NCI-H2029 (cell line): ENCODE measurements around the gene ZNF672.
"Not testable (repeated sequence)": the region's sequence is repeated elsewhere in the genome, so short reads cannot be mapped to it uniquely, and the experiment has no call there.

Experiments used
- DNase-seq: peaks from one replicate; lab custom pipeline; 2025; lab: John Stamatoyannopoulos, UW

Gene ZNF672

DNA sequence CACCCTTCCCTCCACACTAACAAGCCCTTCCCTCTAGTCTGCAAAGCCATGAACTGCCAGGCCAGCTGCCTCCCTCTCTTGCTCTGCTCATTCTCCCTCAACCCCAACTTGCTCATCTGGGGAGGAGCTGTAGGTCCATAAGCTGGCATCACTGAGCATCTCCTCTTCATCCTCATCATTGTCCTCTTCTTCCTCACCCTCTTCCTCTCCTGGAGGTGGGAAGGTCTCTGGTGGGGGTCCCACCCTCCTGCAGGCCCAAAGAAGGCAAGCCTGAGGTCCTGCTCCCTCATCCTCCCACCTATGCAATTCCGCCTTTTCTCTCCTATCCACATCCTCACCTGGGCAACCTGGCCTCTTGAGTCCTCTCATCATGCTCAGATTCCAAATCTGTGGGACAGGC is 18.2 kb downstream of the ZNF672 start:
- DNase-seq: no peak

- no peak for DNase-seq
These were observed 19.2 kb downstream of the ZNF672 start for GRCh38 chr1:248857201-248857600.

DNA sequence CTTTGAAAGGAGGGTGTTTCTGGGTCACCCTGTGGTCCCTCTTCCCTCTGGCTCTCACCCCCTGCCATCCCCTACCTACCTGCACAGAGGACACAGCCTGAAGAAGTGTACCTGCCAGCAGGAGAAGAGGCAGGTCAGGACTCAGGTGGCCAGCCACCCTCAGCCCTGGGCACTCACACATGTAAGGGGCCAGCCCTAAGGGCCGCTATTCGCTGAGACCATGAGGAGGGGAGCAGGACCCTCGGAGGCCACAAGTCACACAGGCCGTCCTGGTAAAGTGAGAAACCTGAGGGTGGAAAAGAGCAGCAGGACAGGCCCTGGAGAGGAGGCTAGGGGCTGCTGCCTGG is 19.7 kb downstream of the ZNF672 start:
- no peak for DNase-seq

DNA sequence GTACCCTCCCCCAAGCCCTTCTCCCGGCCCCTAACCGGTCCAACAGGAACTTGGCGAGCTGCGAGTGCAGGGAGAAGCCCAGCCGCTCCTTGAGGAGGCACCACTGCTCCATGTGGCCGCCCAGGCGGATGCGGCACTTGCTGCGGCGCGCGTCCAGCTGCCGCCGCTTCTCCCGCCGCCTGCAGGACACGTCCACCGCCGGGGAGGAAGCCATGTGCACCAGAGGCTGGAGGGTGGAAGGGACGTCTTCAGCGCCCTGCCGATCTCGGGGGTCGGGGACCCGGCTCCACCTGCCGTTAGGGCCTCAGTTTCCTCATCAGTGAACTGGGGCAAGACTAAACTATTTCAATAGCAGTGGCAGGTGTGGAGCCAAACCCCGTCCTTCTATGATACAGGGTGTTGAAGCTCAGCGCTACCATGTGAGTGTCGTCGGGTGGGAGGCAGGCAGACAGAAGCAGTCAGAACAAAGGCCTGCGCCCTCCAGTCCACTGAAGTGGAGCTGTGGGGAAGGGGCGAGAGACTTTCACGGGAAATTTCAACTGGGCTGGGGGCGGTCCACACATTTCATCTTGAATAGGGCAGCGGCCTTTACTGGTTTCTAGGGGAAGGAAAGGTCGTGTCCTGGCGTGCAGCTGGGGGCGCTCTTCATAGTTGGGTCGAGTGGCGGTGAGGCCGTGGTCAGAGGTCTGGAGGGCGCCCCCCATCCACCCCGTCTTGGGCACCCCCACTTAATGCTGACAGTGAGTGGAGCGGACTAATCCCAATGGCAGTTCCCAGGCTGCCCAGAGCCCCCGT is 20.3 kb downstream of the ZNF672 start:
- peak; percentile 69 for DNase-seq

- peak; percentile 91 for DNase-seq
These were observed 21.2 kb downstream of the ZNF672 start, which contains the start of gene ZNF692 for GRCh38 chr1:248858891-248859889. Gene ZNF692, minus strand, starts transcription at chr1:248859085. Its CDS starts 776 bp downstream, at chr1:248858309.

GRCh38 chr1:248860007-248860406 is 22.0 kb downstream of the ZNF672 start:
- DNase-seq: no peak

DNA sequence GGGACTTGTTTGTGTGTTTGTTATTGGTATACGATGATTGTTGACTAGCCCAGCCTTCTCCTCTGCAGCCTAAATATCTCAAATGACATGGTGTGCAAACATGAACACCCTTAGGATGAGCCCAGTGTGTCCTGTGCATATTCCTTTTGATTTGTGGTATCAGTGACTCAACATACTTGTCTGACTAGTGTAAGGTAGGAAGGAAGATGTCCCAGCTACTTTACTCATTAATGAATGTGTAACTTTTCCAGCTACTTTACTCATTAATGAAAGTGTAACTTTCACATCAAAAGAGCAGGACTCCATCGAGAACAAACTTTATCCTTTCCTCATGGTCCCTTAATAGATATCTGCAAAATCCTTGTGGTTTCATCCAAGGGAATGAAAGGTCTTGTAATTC is 23.6 kb downstream of the ZNF672 start:
- DNase-seq: no peak

DNA sequence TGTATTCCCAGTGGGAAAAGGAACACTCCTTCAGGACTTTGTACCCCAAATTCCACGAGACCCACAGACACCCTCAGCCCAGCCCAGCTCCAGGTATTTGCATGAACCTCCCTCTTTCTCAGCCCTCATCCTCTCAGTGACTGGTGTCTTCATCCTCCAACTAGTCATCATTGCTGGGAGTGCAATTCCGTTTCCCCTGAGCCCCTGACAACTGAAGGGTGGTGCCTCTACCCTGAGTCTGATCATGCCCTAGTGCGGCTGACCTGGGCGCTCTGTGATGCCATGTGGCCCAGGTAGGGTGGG is 24.6 kb downstream of the ZNF672 start:
- no peak for DNase-seq

DNA sequence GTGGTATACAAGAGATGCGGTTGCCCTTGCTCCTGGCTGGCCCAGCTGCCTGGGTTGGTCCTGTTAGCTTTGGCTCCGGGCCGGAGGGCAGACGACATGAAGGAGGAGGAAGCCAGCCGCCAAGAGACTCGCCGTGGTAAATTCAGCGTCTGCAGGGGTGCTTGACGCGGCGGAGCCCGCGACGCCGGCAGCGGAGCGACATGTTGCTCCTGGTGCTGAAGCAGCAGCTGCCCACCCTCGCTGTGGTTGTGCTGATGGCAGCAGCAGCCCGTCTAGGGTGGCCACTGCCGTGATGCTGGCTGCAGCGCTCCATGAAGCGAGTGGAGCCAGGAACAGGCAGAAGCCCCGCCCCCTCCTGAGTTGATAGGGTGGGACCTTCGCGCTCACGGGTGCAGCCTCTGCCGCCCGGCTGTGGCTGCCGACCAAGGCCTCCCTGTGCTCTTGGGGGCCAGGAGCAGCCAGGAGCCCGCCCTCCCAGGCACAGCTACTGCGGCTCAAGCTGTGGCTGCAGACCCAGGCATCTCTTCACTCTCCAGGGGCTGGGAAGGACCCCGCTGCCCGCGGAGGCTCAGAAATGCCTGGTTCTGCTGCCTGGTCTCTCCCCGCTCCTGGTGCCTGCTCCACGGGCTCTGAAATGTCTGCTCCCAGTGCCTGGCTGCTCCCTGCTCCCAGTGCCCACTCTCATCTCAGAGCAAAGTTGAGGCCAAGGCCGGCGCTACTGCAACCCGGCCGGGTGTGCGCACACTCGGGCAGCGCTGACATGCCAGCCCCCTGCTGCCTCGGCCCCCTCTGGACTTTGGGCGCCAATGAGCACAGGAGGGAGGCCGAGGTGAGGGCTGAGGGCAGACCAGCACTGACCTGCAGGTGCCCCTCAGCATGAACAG is 25.2 kb downstream of the ZNF672 start:
- peak; percentile 70 for DNase-seq

DNA sequence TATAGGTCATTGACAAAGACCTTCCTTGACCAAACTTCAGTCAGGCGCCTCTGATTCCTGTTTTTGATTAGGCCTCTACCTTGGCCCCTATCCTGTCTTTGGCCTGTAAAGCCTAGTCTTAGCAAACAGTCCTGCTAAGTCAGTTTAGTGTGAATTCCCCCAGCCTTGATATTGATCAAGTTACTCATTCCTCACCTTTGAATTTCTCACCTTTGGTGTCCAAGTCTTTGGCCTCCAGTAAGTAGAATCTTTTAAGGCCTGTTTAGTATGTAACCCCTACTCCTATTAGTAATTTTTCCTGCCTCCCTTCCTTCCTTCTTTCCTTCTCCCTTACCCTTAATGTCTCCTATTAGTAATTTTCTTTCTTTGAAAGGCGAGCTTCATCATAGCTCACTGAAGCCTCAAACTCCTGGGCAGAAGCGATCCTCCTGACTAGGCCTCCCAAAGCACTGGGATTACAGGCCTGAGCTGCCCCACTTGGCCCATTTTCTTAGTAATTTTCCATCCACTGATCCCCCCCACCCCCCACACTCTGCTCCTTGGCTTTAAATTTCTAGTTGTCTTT is 33.9 kb downstream of the ZNF672 start:
- DNase-seq: no peak

GRCh38 chr1:248872752-248873408 is 34.9 kb downstream of the ZNF672 start:
- DNase-seq: peak; percentile 43

GRCh38 chr1:248873409-248873992 is 35.5 kb downstream of the ZNF672 start:
- peak; percentile 87 for DNase-seq

DNA sequence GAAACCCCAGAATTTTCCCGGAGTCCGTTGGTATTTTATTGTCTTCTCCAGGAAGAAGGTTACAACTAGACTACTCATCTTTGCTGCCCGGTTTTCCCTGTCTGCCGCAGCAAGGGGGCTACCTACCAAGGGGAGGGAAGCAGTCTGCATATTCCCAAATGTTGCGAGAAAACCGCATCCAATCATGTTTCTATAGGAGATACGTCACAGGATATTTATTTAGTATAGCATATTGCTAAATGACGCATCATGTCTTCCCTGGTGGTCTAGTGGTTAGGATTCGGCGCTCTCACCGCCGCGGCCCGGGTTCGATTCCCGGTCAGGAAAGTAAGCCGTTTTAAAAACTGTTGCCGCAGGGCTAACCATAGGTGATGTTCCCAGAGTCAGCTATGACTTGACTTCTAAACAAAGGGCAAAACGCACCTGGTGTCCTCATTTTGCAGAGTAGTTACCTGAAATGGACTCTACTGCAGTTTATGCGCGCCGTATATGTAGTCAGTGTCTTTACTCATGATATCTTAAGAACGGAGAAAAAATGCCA is 36.0 kb downstream of the ZNF672 start:
- peak; percentile 80 for DNase-seq

DNA sequence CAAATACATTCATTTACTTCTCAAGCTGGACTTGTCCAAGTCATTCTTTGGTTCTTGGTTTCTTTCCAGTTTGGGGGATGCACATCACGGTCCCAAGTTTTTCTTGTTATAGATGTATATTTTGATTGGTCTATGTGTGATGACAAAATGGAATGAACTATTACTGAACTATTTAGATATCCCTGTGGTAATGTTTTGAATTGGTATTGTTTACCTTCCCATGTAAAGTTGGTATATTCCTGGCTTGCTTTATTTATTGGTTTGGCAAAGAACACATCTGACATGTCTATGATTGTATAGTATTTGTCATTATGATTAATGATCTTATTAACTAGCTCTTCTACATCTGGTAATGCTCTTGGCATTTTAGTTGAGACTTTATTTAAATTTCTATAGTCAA is 43.2 kb downstream of the ZNF672 start:
- DNase-seq: no peak

GRCh38 chr1:248882427-248882826 is 44.4 kb downstream of the ZNF672 start:
- not testable (repeated sequence) for DNase-seq

DNA sequence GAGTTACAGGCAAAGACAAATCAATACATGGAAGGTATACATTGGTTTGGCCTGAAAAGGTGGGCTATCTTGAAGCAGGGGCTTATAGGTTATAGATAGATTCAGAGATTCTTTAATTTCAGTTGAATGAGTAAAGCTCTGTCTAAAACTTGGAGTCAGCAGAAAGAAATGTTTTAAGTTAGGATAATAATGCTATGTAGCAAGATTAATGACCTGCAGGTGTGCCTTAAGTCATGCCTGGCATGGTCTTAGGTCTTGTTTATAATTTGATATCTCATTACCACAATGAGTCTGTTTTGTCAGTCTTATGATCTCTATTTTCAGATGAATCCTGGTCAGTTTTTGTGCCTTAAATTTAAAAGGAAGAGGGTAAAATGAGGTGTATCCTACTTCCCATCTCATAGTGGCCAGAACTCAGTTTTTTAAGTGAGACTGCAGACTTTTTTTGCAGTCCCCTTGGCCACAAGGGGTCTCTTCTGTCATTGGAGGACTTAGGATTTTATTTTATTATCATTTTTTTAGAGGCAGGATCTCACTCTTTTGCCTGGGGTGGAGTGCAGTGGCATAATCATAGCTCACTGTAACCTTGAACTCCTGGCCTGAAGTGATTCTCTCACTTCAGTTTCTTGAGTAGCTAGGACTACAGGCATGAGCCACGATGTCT is 46.7 kb downstream of the ZNF672 start:
- DNase-seq: no peak

- no peak for DNase-seq
These were observed 47.6 kb downstream of the ZNF672 start for GRCh38 chr1:248885646-248886045.

DNA sequence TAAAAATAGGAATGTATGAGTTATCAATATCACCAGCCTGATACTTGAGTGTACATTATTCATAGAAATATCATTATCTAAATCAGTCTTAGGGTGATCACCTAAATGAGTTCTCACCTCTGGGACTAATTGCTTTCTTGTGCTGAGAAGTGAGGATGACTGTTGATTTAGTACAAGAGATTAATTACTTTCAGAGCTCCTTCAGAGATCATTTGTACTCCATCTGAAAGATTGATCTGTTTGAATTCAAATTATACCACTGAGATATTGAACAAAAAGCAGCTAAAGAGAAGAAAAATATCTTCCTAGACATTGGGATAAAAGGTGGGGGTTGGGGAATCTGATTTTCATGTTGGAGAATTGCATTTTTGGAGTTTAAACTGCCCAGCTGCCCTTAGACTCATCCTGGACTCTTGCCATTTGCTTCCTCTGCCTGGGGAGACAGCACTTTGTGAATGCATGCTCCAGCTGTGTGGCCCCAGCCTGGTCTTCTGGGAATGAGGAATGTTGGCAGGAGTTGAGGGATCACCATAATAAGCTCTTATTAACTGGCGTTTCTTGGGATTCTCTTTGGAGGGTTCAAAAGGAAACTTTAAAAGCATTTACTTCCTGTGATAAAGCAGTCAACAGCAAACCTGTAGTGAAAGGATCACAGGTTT is 48.3 kb downstream of the ZNF672 start:
- DNase-seq: no peak

- not testable (repeated sequence) for DNase-seq
These were observed 51.9 kb downstream of the ZNF672 start for GRCh38 chr1:248889914-248890243.
